ENCODE data around the gene TNIK.
A peak's percentile ranks its signal among the peaks of the same experiment; 100 is the strongest.

TNIK gene

DNA sequence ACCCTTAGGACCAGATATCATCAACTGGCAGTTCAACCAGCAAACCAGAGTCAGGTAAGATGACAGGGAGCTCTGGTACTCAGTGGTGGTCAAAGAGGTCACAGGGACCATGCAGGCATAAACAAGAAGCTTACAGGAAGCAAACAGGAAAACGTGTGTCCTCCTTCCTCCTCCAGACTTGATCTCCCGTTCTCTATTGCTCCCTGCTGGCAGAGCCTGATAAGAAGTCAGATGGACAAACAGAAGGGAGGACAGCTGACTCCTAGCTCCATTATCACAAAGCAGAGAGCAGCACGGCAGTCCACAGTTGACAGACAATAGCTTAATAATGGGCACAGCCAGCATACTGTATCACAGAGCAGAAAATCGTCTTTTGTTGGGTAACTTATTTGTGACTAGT lies 277.2 kb downstream of the TNIK start:
- no peaks in the 10 kb centered on the region for H3K9me3 ChIP-seq (ENCODE audit: insufficient read depth, low read depth, low read length)
- H3K9ac ChIP-seq (ENCODE audit: low read depth, low read length, poor library complexity, severe bottlenecking) = no peak overlapping the region
- no peaks in the 10 kb centered on the region for H3K27me3 ChIP-seq (ENCODE audit: insufficient read depth, low read length, poor library complexity, severe bottlenecking)
- peaks cover 2% of the 10 kb centered on the region; the same call in 1 of the 2 replicates for H3F3A ChIP-seq (ENCODE audit: low read depth)
- H3K4me1 ChIP-seq (ENCODE audit: insufficient read depth, low read length, poor library complexity, severe bottlenecking) = peaks cover 15% of the 10 kb centered on the region
- H3K9me2 ChIP-seq (replicated peaks; ENCODE audit: low read depth, low read length) = no peaks in the 10 kb centered on the region
- no peak for TF ChIP-seq EZH2phosphoT487 (IDR thresholded peaks at IDR 0.05; ENCODE audit: borderline replicate concordance)
- TF ChIP-seq, protein P1, sequence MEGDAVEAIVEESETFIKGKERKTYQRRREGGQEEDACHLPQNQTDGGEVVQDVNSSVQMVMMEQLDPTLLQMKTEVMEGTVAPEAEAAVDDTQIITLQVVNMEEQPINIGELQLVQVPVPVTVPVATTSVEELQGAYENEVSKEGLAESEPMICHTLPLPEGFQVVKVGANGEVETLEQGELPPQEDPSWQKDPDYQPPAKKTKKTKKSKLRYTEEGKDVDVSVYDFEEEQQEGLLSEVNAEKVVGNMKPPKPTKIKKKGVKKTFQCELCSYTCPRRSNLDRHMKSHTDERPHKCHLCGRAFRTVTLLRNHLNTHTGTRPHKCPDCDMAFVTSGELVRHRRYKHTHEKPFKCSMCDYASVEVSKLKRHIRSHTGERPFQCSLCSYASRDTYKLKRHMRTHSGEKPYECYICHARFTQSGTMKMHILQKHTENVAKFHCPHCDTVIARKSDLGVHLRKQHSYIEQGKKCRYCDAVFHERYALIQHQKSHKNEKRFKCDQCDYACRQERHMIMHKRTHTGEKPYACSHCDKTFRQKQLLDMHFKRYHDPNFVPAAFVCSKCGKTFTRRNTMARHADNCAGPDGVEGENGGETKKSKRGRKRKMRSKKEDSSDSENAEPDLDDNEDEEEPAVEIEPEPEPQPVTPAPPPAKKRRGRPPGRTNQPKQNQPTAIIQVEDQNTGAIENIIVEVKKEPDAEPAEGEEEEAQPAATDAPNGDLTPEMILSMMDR (conservative IDR thresholded peaks at IDR 0.05; ENCODE audit: low read length) = peak; percentile 34; the same call in 1 of the 2 replicates
- no peak overlapping the region for H2AFZ ChIP-seq (ENCODE audit: low read length)
- no peak overlapping the region for H3K4me3 ChIP-seq (ENCODE audit: low read length, poor library complexity, severe bottlenecking)
- H4K20me1 ChIP-seq (ENCODE audit: insufficient read depth, low read length, poor library complexity, severe bottlenecking) = no peaks in the 10 kb centered on the region
- peaks cover 15% of the 10 kb centered on the region; the same call in 1 of the 2 replicates for H3K36me3 ChIP-seq (ENCODE audit: insufficient read depth, low read length)
- no peaks in the 10 kb centered on the region for H3K79me2 ChIP-seq (ENCODE audit: insufficient read depth, low read length)
- H3K4me2 ChIP-seq (ENCODE audit: low read depth, low read length, poor library complexity, severe bottlenecking) = no peak overlapping the region

DNA sequence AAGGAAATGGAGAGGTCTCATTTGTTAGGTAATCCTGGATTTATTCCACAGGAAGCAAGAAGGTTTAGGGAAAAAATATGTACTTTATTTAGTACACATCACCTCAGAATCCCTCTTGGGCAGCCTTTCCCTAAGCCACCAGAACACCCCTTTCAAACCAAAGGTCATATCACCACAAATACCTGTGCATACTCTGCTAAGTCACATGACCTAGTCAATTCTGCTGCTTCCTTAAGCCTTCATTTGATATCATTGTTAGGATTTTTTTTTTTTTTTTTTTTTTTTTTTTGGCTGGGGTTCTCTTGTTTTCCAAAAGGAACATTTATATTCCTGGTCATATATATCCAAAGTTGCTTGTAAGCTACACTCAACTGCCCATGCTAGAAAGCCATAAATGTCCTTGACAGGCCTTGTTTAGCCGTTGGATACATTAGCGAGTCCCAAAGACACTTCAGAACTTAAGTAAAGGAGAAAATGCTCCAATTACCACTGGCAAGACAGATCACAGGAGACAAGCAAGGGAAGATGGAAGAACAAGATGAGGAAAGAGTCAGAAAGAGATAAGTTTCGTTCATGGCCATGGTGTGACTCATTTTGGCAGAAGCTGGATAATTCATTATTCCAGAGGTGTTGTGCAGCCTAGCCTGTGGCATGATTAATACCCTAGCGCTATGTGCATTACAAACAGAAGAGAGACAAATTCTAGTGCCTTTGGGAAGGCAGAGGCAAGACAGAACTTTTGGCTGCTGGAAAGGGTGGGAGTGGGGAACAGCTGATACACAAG lies 278.1 kb downstream of the TNIK start:
- Histone ChIP-seq H3K27me3 (ENCODE audit: insufficient read depth, low read length, poor library complexity, severe bottlenecking) (no peaks in the 10 kb centered on the region), H3K79me2 (ENCODE audit: insufficient read depth, low read length) (no peaks in the 10 kb centered on the region), H3K9ac (ENCODE audit: low read depth, low read length, poor library complexity, severe bottlenecking) (no peak overlapping the region), H3K4me2 (ENCODE audit: low read depth, low read length, poor library complexity, severe bottlenecking) (no peak overlapping the region), H2AFZ (ENCODE audit: low read length) (no peak overlapping the region), H3K4me3 (ENCODE audit: low read length, poor library complexity, severe bottlenecking) (no peak overlapping the region), H4K20me1 (ENCODE audit: insufficient read depth, low read length, poor library complexity, severe bottlenecking) (no peaks in the 10 kb centered on the region), H3K9me3 (ENCODE audit: insufficient read depth, low read depth, low read length) (no peaks in the 10 kb centered on the region), H3K4me1 (ENCODE audit: insufficient read depth, low read length, poor library complexity, severe bottlenecking) (peaks cover 15% of the 10 kb centered on the region), H3F3A (ENCODE audit: low read depth) (peaks cover 2% of the 10 kb centered on the region; the same call in 1 of the 2 replicates), H3K36me3 (ENCODE audit: insufficient read depth, low read length) (peaks cover 10% of the 10 kb centered on the region; the same call in 1 of the 2 replicates), H3K9me2 (replicated peaks; ENCODE audit: low read depth, low read length) (no peaks in the 10 kb centered on the region)
- TF ChIP-seq, protein P1 (conservative IDR thresholded peaks at IDR 0.05; ENCODE audit: low read length) = no peak
- TF ChIP-seq EZH2phosphoT487 (IDR thresholded peaks at IDR 0.05; ENCODE audit: borderline replicate concordance) = no peak

DNA sequence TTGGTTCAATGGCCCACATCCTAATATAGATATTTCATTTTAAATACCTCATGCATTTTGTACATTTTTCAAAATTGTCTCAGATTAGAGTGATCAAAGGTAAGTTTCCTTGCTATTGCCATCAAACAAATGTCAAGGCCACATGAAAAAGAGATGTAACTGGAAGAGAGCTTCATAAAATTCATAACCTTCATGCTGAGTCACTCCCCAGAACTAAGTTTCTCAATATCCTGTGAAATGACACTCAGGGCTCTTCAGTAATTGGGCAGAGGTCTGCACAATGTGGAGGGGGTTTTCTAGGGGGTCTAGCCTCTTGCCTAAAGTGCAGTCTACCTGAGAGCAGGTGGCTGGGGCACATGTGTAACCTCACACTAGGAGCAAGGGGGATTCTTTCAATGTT lies 281.5 kb downstream of the TNIK start:
- TF ChIP-seq, protein P1 (conservative IDR thresholded peaks at IDR 0.05; ENCODE audit: low read length) = no peak
- TF ChIP-seq EZH2phosphoT487 (IDR thresholded peaks at IDR 0.05; ENCODE audit: borderline replicate concordance) = no peak
- Histone ChIP-seq H3K27me3 (ENCODE audit: insufficient read depth, low read length, poor library complexity, severe bottlenecking) (no peaks in the 10 kb centered on the region), H3K9ac (ENCODE audit: low read depth, low read length, poor library complexity, severe bottlenecking) (no peak overlapping the region), H3K4me1 (ENCODE audit: insufficient read depth, low read length, poor library complexity, severe bottlenecking) (peaks cover 15% of the 10 kb centered on the region), H3K4me2 (ENCODE audit: low read depth, low read length, poor library complexity, severe bottlenecking) (no peak overlapping the region), H3K36me3 (ENCODE audit: insufficient read depth, low read length) (peaks cover 34% of the 10 kb centered on the region; the same call in 1 of the 2 replicates), H3K9me2 (replicated peaks; ENCODE audit: low read depth, low read length) (no peaks in the 10 kb centered on the region), H3K4me3 (ENCODE audit: low read length, poor library complexity, severe bottlenecking) (no peak overlapping the region), H2AFZ (ENCODE audit: low read length) (no peak overlapping the region), H3F3A (ENCODE audit: low read depth) (peaks cover 2% of the 10 kb centered on the region; the same call in 1 of the 2 replicates), H4K20me1 (ENCODE audit: insufficient read depth, low read length, poor library complexity, severe bottlenecking) (no peaks in the 10 kb centered on the region), H3K79me2 (ENCODE audit: insufficient read depth, low read length) (no peaks in the 10 kb centered on the region), H3K9me3 (ENCODE audit: insufficient read depth, low read depth, low read length) (no peaks in the 10 kb centered on the region)

Data from Loucy (cell line).